Cerebellar cortex (tissue), 1 donor: Measurements from ENCODE around the gene LIME1.
A peak's percentile ranks its signal among the peaks of the same experiment; 100 is the strongest.

Source experiments
- DNase-seq: peaks from one replicate; pipeline ENCODE4 v3.0.0-alpha.2; 2015; ENCODE audit warnings: low spot score

LIME1 gene

GRCh38 chr20:63696628-63697356 is 39.7 kb upstream of the LIME1 start, which contains the start of gene TNFRSF6B:
TNFRSF6B (plus strand) TSS chr20:63696652; CDS start chr20:63696768, 116 bp downstream.
- DNase-seq, result no peak

- DNase-seq, result no peak
Measured at GRCh38 chr20:63697357-63697867, 39.1 kb upstream of the LIME1 start.

- DNase-seq, result no peak
Measured at GRCh38 chr20:63697868-63698545, 38.5 kb upstream of the LIME1 start.

GRCh38 chr20:63698739-63699465 is 37.6 kb upstream of the LIME1 start:
- DNase-seq, result no peak

GRCh38 chr20:63699466-63700198 is 36.8 kb upstream of the LIME1 start:
- DNase-seq, result no peak

GRCh38 chr20:63700199-63701050 is 36.0 kb upstream of the LIME1 start:
- DNase-seq, result no peak

- no peak for DNase-seq
Measured at GRCh38 chr20:63701051-63701328, 35.5 kb upstream of the LIME1 start.

GRCh38 chr20:63701329-63702035 is 35.0 kb upstream of the LIME1 start:
- no peak for DNase-seq

GRCh38 chr20:63702036-63702665 is 34.3 kb upstream of the LIME1 start:
- DNase-seq, result no peak

GRCh38 chr20:63702751-63703470 is 33.6 kb upstream of the LIME1 start:
- DNase-seq, result no peak

- DNase-seq, result no peak
Measured at GRCh38 chr20:63703471-63703975, 32.9 kb upstream of the LIME1 start.

- no peak for DNase-seq
Measured at GRCh38 chr20:63703976-63704748, 32.3 kb upstream of the LIME1 start.

- DNase-seq, result no peak
Measured at GRCh38 chr20:63704749-63705117, 31.7 kb upstream of the LIME1 start.

GRCh38 chr20:63705232-63706026 is 31.0 kb upstream of the LIME1 start:
- no peak for DNase-seq

GRCh38 chr20:63706027-63706695 is 30.3 kb upstream of the LIME1 start:
- DNase-seq, result no peak

GRCh38 chr20:63706852-63707557 is 29.5 kb upstream of the LIME1 start:
- peak; percentile 37 for DNase-seq
